Tibial nerve (tissue), 4 donors: ENCODE measurements around the gene ZNF439. TPM values are rescaled to one million over a fixed set of nuclear protein-coding genes. Genes with fewer than 3 reads are reported as not detected.
"Not testable (repeated sequence)": the region's sequence is repeated elsewhere in the genome, so short reads cannot be mapped to it uniquely, and the experiment has no call there.

Experiments used
- DNase-seq, 2 donors: peaks; one replicate each; pipeline ENCODE4 v3.0.0-alpha.2; 2019; ENCODE audit warnings: low spot score in 2 of 2
- H3K27ac ChIP-seq, 4 donors: fragments of 200-600 bp; sonication (generic) in 3 of 4; one replicate each; pipeline ENCODE4 v1.5.1; 2017 to 2019; ENCODE audit warnings: mild to moderate bottlenecking in 1 of 4
- H3K27me3 ChIP-seq, 2 donors: fragments of 200-600 bp; sonication (generic) in 1 of 2; one replicate each; pipeline versions ENCODE4 v1.5.1 to v1.6.0; 2017 to 2019
- H3K36me3 ChIP-seq, 3 donors: fragments of 200-600 bp; sonication (generic); one replicate each; pipeline ENCODE4 v1.5.1; 2018 to 2019
- H3K4me1 ChIP-seq, 4 donors: fragments of 200-600 bp; sonication (generic) in 3 of 4; one replicate each; pipeline ENCODE4 v1.5.1; 2017 to 2019
- H3K4me3 ChIP-seq, 4 donors: fragments of 200-600 bp; sonication (generic) in 3 of 4; one replicate each; pipeline ENCODE4 v1.5.1; 2017 to 2019; ENCODE audit warnings: mild to moderate bottlenecking in 1 of 4, moderate library complexity in 1 of 4
- H3K9me3 ChIP-seq, 4 donors: fragments of 200-600 bp; sonication (generic) in 3 of 4; one replicate each; pipeline ENCODE4 v1.5.1; 2017 to 2019
- EP300 ChIP-seq, 2 donors: sonication (generic); formaldehyde crosslinking; IDR thresholded peaks; one replicate each; pipeline ENCODE4 v1.6.1; 2017; ENCODE audit warnings: antibody characterized with exemption in 2 of 2, mild to moderate bottlenecking in 1 of 2
- POLR2A ChIP-seq, 2 donors: fragments of 450-650 bp; IDR thresholded peaks; one replicate each; pipeline ENCODE4 v1.6.1; 2017; ENCODE audit warnings: antibody characterized with exemption in 2 of 2, mild to moderate bottlenecking in 2 of 2, moderate library complexity in 2 of 2
- WGBS, 2 donors: methylation state at CpG; one replicate each; pipeline ENCODE4 v1.1.5; 2018; 5-methylcytosine and 5-hydroxymethylcytosine counted together
- total RNA-seq, 4 donors: library from RNA; depleted of rRNA; stranded (reverse); fragments of >200 nt; gene quantifications; one replicate each; pipeline ENCODE4 v1.1.0, GENCODE V29; 2016
- TF ChIP-seq, protein P1 (sequence below), 5 experiments: fragments of 200-600 bp in 3 of 5; fragments of 450-650 bp in 2 of 5; sonication (generic) in 3 of 5; IDR thresholded peaks; one replicate each; pipeline ENCODE4 v1.5.1; 2016 to 2019; ENCODE audit warnings: antibody characterized with exemption in 5 of 5, mild to moderate bottlenecking in 3 of 5, moderate library complexity in 2 of 5

ZNF439 gene
- total RNA-seq, 4 donors from 2014 or later: 9.8 to 21.8 (median 14.1) TPM

DNA sequence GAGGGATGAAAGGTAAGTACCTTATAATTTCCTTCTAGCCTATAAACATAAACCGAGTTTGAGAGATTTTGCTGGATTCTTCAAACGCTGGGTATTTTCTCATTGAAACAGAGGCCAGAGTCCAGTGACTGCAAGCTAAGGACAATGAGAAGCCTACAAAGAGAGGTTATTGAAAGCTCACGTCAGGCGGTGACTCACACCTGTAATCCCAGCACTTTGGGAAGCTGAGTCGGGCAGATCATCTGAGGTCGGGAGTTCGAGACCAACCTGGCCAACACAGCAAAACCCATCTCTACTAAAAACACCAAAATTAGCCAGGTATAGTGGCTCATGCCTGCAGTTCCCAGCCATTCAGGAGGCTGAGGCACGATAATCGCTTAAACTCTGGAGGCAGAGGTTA lies 24.1 kb downstream of the ZNF439 start:
- no peak for DNase-seq
- H3K27ac ChIP-seq: no peak overlapping the region
- H3K9me3 ChIP-seq: peaks cover 10 to 68% (median 26%) of the 10 kb centered on the region in 4 donors
- TF ChIP-seq POLR2A (IDR thresholded peaks at IDR 0.05): no peak
- TF ChIP-seq, protein P1, sequence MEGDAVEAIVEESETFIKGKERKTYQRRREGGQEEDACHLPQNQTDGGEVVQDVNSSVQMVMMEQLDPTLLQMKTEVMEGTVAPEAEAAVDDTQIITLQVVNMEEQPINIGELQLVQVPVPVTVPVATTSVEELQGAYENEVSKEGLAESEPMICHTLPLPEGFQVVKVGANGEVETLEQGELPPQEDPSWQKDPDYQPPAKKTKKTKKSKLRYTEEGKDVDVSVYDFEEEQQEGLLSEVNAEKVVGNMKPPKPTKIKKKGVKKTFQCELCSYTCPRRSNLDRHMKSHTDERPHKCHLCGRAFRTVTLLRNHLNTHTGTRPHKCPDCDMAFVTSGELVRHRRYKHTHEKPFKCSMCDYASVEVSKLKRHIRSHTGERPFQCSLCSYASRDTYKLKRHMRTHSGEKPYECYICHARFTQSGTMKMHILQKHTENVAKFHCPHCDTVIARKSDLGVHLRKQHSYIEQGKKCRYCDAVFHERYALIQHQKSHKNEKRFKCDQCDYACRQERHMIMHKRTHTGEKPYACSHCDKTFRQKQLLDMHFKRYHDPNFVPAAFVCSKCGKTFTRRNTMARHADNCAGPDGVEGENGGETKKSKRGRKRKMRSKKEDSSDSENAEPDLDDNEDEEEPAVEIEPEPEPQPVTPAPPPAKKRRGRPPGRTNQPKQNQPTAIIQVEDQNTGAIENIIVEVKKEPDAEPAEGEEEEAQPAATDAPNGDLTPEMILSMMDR (IDR thresholded peaks at IDR 0.05): no peak
- TF ChIP-seq EP300 (IDR thresholded peaks at IDR 0.05): no peak
- 95 to 96% methylated on average over 9 of the region's 9 CpGs for WGBS, 2 donors
- no peaks in the 10 kb centered on the region for H3K27me3 ChIP-seq
- peaks cover 1 to 48% (median 7%) of the 10 kb centered on the region in 3 donors for H3K36me3 ChIP-seq
- H3K4me1 ChIP-seq: no peaks in the 10 kb centered on the region
- H3K4me3 ChIP-seq: no peak overlapping the region

- Histone ChIP-seq H3K9me3 (peaks cover 0 to 56% (median 16%) of the 10 kb centered on the region in 4 donors), H3K36me3 (peaks cover 0 to 37% (median 0%) of the 10 kb centered on the region in 3 donors), H3K4me3 (no peak overlapping the region), H3K27ac (no peak overlapping the region), H3K27me3 (no peaks in the 10 kb centered on the region), H3K4me1 (no peaks in the 10 kb centered on the region)
- WGBS, 2 donors: 75 to 90% methylated on average over 1 of the region's 1 CpG
- no peak for DNase-seq
- TF ChIP-seq, protein P1 (IDR thresholded peaks at IDR 0.05): no peak
- TF ChIP-seq EP300 (IDR thresholded peaks at IDR 0.05) (no peak), POLR2A (IDR thresholded peaks at IDR 0.05) (no peak)
Observed at GRCh38 chr19:11873762-11874161, 25.2 kb downstream of the ZNF439 start.

DNA sequence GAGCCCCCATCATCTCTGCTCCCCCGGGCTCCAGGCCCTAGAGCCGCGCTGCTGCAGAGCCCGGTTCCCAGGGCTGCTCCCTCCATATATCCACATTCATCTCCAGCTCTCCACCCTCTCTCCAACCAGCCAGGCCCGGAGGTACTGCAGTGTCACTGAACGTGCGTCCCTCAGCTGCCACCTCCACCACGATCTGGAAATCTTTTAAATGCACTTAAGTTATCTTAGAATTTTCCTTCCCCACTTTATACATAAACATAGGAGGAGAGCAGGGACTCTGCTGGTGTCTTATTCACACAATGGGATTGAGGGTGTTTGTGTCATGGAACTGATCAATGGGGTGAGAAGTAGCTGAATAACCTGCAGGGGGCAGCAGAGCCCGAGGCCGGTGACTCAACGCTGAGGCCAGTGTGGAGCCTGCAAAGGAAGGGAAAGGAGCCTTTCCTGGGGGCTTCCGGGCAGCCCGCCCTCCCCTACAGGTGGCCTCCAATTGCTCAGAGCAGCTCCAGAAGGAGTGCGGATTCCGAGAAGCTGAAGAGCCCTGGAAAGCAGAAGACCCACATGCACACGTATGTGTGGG lies 31.3 kb downstream of the ZNF439 start:
- H3K4me3 ChIP-seq, H3K36me3 ChIP-seq, H3K27me3 ChIP-seq, H3K4me1 ChIP-seq, H3K27ac ChIP-seq, DNase-seq: not testable (repeated sequence)
- peaks cover 0 to 16% (median 0%) of the 10 kb centered on the region in 4 donors for H3K9me3 ChIP-seq
- WGBS, 2 donors: 76% methylated on average over 16 of the region's 16 CpGs
- TF ChIP-seq, protein P1 (IDR thresholded peaks at IDR 0.05): peak in 2 of 5 experiments; percentile 16 to 30

GRCh38 chr19:11880598-11880997 lies 32.1 kb downstream of the ZNF439 start:
- no peak for DNase-seq
- H3K27ac ChIP-seq: no peak overlapping the region
- 93 to 97% methylated on average over 12 of the region's 12 CpGs for WGBS, 2 donors

GRCh38 chr19:11881151-11881800 lies 32.8 kb downstream of the ZNF439 start:
- no peaks in the 10 kb centered on the region for H3K27me3 ChIP-seq
- TF ChIP-seq EP300 (IDR thresholded peaks at IDR 0.05) (no peak), POLR2A (IDR thresholded peaks at IDR 0.05) (no peak)
- TF ChIP-seq, protein P1 (IDR thresholded peaks at IDR 0.05): peak; percentile 50 to 80 (median 63)
- H3K27ac ChIP-seq: no peak overlapping the region
- no peaks in the 10 kb centered on the region for H3K4me1 ChIP-seq
- H3K4me3 ChIP-seq: no peak overlapping the region
- WGBS, 2 donors: 12 to 16% methylated on average over 10 of the region's 10 CpGs
- peaks cover 0 to 10% (median 0%) of the 10 kb centered on the region in 4 donors for H3K9me3 ChIP-seq
- peak in 1 of 2 donors; percentile 67 for DNase-seq
- no peaks in the 10 kb centered on the region for H3K36me3 ChIP-seq

More at GRCh38 chr19:11880598-11880997, 32.1 kb downstream of the ZNF439 start:
- Histone ChIP-seq H3K9me3 (peaks cover 0 to 15% (median 0%) of the 10 kb centered on the region in 4 donors), H3K4me1 (no peaks in the 10 kb centered on the region), H3K27me3 (no peaks in the 10 kb centered on the region), H3K36me3 (no peaks in the 10 kb centered on the region), H3K4me3 (no peak overlapping the region)
- no peak for TF ChIP-seq EP300 (IDR thresholded peaks at IDR 0.05)
- no peak for TF ChIP-seq POLR2A (IDR thresholded peaks at IDR 0.05)
- TF ChIP-seq, protein P1 (IDR thresholded peaks at IDR 0.05): no peak
